A673 (cell line): ENCODE results near the gene SLC12A7. TPM values are rescaled to one million over a fixed set of nuclear protein-coding genes. Genes with fewer than 3 reads are reported as not detected.

ENCODE experiments used
- BruUV-seq: library from RNA; stranded (reverse); fragments of 400-500 nt; replicated peaks from 2 replicates; lab custom pipeline; 2021; lab: Mats Ljungman, UMichigan
- CTCF ChIA-PET: fragments of 300-600 bp; sonication (Branson Sonifier 250); formaldehyde crosslinking; loops from one replicate; lab custom pipeline; 2022; ENCODE audit warnings: antibody characterized with exemption; lab: Charles Lee
- POLR2A ChIA-PET: fragments of 300-600 bp; sonication (Branson Sonifier 250); formaldehyde crosslinking; loops from one replicate; lab custom pipeline; 2022; ENCODE audit warnings: antibody characterized with exemption; ENCODE audit not compliant: low non-redundant PET; lab: Charles Lee
- DNase-seq: peaks from one replicate; pipeline ENCODE4 v3.0.0-alpha.2; 2015; ENCODE audit warnings: low spot score
- H3K27ac ChIP-seq: fragments of 200-600 bp; sonication (generic); 2 replicates; pipeline ENCODE4 v1.5.1; 2016; ENCODE audit warnings: mixed run types, low read depth, mild to moderate bottlenecking, mixed read lengths, antibody characterized with exemption, low read length; ENCODE audit not compliant: poor library complexity, severe bottlenecking
- H3K27me3 ChIP-seq: fragments of 200-600 bp; sonication (generic); replicated peaks from 2 replicates; pipeline ENCODE4 v1.6.1; 2017; ENCODE audit warnings: mixed run types, low read depth, mild to moderate bottlenecking, mixed read lengths, antibody characterized with exemption, low read length; ENCODE audit not compliant: insufficient read depth, poor library complexity
- H3K36me3 ChIP-seq: fragments of 200-600 bp; sonication (generic); 2 replicates; pipeline ENCODE4 v1.6.1; 2016; ENCODE audit warnings: mixed run types, mild to moderate bottlenecking, mixed read lengths, antibody characterized with exemption, low read length; ENCODE audit not compliant: insufficient read depth, poor library complexity, severe bottlenecking
- H3K4me1 ChIP-seq: fragments of 200-600 bp; sonication (generic); 2 replicates; pipeline ENCODE4 v1.6.1; 2017; ENCODE audit warnings: mixed run types, mild to moderate bottlenecking, mixed read lengths, antibody characterized with exemption, low read length; ENCODE audit not compliant: insufficient read depth, poor library complexity, severe bottlenecking
- H3K4me3 ChIP-seq: fragments of 200-600 bp; sonication (generic); 2 replicates; pipeline ENCODE4 v1.5.1; 2016; ENCODE audit warnings: low read depth, mixed run types, mild to moderate bottlenecking, mixed read lengths, low read length; ENCODE audit not compliant: poor library complexity, severe bottlenecking
- H3K9me3 ChIP-seq: fragments of 200-600 bp; sonication (generic); 2 replicates; pipeline ENCODE4 v1.6.1; 2016; ENCODE audit warnings: mixed run types, low read depth, mild to moderate bottlenecking, mixed read lengths, antibody characterized with exemption, low read length; ENCODE audit not compliant: poor library complexity, severe bottlenecking
- CTCF ChIP-seq: fragments of 300-800, 200-600 bp; sonication (generic); conservative IDR thresholded peaks from 2 replicates; pipeline ENCODE4 v1.5.1; 2017; ENCODE audit warnings: low read depth, mild to moderate bottlenecking, antibody characterized with exemption, low read length, moderate library complexity, mixed read lengths
- EZH2 ChIP-seq: fragments of 200-600 bp; sonication (generic); IDR thresholded peaks from 2 replicates; pipeline ENCODE4 v1.6.1; 2017; ENCODE audit warnings: borderline replicate concordance, low read depth, mild to moderate bottlenecking, mixed read lengths, antibody characterized with exemption, low read length; ENCODE audit not compliant: poor library complexity, severe bottlenecking
- intact Hi-C: fragments of 100-400 bp; cut with micrococcal nuclease; formaldehyde crosslinking; loops from one replicate; pipeline ENCODE4 v1.10.0; 2022; ENCODE audit not compliant: unreplicated experiment
- total RNA-seq: library from RNA; stranded (reverse); gene quantifications from 2 replicates; pipeline ENCODE4 v1.2.3, GENCODE V29; 2021

SLC12A7 gene
- total RNA-seq, 1 experiment from 2014 or later: 45.2 TPM

- no peak overlapping the region for H3K4me3 ChIP-seq
- intact Hi-C loops: no loop called here
- TF ChIP-seq EZH2: no peak
- no peak for TF ChIP-seq CTCF
- H3K27ac ChIP-seq: peak overlapping the region; percentile 96
- peaks cover 5% of the 10 kb centered on the region for H3K36me3 ChIP-seq
- peaks cover 6% of the 10 kb centered on the region for H3K9me3 ChIP-seq
- POLR2A ChIA-PET: no interaction called here
- CTCF ChIA-PET: interaction anchor here (0.5 kb wide), 2 partner anchors 31 to 102 kb away, joined by 3 to 4 read pairs; no protein-coding TSS in a partner anchor
- DNase-seq: no peak
- no TSS peak for BruUV-seq
- H3K4me1 ChIP-seq: peaks cover 22% of the 10 kb centered on the region
- H3K27me3 ChIP-seq: no peaks in the 10 kb centered on the region
These were observed 74.0 kb downstream of the SLC12A7 start for GRCh38 chr5:1037671-1038416.

- BruUV-seq: no TSS peak
- Histone ChIP-seq H3K4me3 (no peak overlapping the region), H3K27me3 (no peaks in the 10 kb centered on the region), H3K9me3 (peaks cover 6% of the 10 kb centered on the region), H3K36me3 (peaks cover 5% of the 10 kb centered on the region), H3K4me1 (peaks cover 22% of the 10 kb centered on the region), H3K27ac (peak overlapping the region; percentile 96)
- intact Hi-C loops: no loop called here
- ChIA-PET CTCF (interaction anchor here (0.5 to 0.7 kb wide), 3 partner anchors 29 to 103 kb away, joined by 3 read pairs; no protein-coding TSS in a partner anchor), POLR2A (no interaction called here)
- TF ChIP-seq CTCF (no peak), EZH2 (no peak)
- DNase-seq: no peak
These were observed 74.7 kb downstream of the SLC12A7 start for GRCh38 chr5:1037123-1037670.

DNA sequence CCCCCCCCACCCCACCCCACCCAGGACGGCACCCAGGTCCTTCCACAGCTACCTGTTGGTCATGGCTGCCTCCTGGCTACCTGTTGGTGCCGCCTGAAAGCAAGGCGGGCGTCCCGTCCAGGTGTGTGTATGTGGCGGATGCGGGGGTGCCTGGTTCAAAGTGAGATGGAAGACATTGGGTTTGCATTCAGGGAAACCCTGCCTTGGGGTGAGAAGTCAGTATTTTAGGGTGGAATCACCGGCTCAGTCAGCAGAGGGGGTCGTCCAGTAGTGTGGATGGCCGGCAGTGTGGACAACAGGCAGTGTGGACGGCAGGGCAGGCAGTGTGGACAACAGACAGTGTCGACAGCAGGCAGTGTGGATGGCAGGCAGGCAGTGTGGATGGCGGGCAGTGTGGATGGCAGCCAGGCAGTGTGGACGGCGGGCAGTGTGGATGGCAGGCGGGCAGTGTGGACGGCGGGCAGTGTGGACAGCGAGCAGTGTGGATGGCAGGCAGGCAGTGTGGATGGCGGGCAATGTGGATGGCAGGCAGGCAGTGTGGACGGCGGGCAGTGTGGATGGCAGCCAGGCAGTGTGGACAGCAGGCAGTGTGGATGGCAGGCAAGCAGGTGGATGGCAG, 75.2 kb downstream of the SLC12A7 start:
- POLR2A ChIA-PET: no interaction called here
- BruUV-seq: no TSS peak
- Histone ChIP-seq H3K27me3 (no peaks in the 10 kb centered on the region), H3K4me1 (peaks cover 22% of the 10 kb centered on the region), H3K9me3 (peaks cover 6% of the 10 kb centered on the region), H3K27ac (peak overlapping the region; percentile 96), H3K4me3 (no peak overlapping the region), H3K36me3 (peaks cover 5% of the 10 kb centered on the region)
- CTCF ChIA-PET: interaction anchor here (0.7 kb wide), 2 partner anchors 29 to 40 kb away, joined by 3 read pairs; no protein-coding TSS in a partner anchor
- no peak for TF ChIP-seq EZH2
- TF ChIP-seq CTCF: no peak
- intact Hi-C loops: no loop called here
- no peak for DNase-seq
